GM21515 (cell line): ENCODE data around the gene PTAR1.

Experiments used
- ATAC-seq: cut with Tn5 transposase; IDR thresholded peaks from one replicate; pipeline ENCODE4 v1.9.1; 2021; ENCODE audit not compliant: unreplicated experiment

PTAR1 gene

GRCh38 chr9:69753830-69754229 lies 6.0 kb downstream of the PTAR1 start:
- ATAC-seq: no peak

GRCh38 chr9:69750085-69750484 lies 9.7 kb downstream of the PTAR1 start:
- no peak for ATAC-seq

DNA sequence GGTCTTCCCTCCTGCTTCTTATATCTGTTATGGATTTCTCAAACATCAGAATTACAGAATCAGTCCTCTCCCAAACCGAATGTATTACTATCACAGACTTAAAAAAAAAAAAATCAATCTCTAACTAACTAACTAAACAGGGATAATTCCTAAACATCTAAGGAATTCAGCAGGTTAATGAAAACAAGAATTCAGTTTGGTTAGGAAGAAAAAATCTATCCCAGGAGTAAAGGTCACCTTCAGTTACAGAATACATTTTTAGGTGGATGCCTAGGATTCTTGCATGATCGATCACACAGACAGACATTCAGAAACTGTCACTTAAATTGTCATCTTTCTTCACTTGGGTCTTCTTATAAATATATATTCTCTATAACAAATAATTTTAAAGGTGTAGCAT lies 11.5 kb downstream of the PTAR1 start:
- no peak for ATAC-seq

DNA sequence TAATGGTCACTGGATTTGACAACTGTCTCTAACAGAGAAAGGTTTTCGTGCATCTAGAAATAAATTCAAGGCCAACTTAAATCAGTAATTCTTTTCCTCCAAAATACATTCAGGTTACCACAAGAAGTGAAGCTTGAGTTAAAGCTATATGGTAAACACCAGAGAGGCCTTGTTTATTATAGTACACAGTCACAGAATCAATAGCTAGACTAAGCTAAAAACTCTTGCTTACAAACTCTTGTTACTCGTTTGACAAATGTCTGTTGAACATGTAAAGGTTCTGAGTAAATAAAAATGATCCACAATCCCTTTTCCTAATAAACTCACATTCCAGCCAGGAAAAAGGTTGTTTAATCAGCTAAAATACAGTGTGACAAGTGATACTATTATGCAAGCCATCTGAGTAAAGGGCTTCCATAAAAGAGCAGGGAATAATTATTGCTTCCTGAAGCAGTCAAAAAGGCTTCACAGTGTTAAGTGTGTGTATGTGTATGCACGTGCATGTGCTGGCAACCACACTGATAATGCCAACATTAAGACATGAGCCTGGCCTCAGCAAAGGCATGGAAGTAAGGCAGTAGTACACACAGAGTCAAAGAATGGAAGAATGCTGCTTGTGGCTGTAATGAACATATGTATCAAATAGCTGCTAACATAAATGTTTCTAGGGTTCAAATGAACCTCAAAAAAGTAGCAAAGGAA lies 12.8 kb downstream of the PTAR1 start:
- no peak for ATAC-seq

DNA sequence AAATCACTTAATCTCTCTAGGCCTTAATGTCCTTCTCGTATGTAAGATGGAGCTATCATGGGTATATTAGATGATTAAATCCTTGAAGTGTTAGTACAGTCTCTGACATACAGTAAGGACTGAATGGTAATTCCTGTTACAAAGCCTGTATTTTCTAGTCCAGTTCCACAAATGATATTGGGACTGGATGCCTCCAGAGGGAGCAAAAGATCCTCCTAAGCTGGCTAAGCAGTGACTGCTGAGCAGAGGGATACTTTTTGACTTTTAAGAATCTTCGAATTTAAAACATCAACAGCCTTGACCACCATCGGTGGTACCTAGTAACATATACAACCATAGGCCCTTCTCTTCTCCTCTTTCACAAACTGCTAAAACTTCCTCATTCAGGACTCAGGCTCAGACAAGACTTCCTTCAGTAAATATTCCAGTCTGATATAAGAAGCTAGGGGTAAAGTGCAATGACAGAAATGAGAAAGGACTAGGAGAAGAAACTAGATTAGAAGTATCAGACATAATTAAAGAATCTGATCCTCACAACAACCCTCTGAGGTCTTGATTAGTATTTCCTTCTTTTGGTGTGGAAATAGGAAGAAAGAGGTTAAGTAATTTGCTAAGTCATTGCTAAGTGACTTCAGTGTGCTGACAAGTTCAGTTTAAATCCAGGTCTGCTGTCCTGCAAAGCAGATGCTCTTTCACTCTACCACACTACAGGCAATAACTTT lies 13.9 kb downstream of the PTAR1 start:
- ATAC-seq: no peak

DNA sequence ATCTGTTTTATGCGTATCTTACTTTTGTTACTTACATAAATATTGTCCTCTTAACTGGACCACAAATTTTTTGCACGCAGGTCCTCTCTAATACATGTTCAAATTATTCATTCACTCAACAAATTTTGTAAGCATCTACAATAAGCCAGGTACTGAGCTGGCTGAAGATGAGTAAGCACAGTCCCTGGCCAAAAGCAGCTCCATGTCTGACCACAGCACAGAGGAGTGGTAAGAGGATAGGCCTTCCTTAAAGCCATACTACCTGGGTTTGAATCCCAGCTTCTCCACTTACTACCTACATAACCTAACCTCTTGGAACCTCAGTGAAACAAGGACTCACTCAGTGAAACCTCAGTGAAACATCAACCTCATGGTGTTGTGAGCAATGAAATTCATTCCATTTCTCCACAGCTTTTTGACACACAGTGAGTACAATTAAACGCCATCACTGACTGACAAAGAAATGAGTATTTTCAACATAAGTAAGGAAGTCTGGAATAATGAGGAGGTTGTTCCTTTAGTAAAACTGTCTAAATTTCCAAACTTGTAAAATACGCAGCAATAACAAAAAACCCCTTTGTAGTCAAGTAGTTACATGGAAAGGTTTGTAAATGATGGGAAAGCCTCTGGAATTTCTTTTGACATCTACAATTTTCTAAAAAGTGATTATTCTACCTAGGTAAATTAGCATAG lies 15.0 kb downstream of the PTAR1 start:
- ATAC-seq: no peak

DNA sequence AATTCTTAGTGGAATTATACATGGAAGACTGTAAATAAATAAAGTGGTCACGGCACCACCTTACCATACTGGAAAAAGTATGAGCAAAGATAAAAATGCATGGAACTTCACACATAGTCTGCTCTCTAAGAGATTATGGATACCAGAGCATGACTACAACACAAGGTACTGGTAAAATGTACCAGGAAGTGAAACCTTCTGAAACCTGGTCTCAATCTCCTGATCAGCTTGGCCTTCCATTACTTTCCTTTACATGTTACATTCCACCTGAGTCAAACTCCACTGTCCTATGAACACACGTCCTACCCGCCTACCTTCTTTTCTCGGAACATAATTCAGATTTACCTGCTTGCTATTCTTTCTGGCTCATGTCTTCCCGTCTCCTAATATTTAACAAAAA lies 15.9 kb downstream of the PTAR1 start:
- ATAC-seq: no peak

- no peak for ATAC-seq
These were observed 18.8 kb downstream of the PTAR1 start for GRCh38 chr9:69740872-69741505.

- no peak for ATAC-seq
These were observed 28.5 kb downstream of the PTAR1 start for GRCh38 chr9:69731348-69731747.

GRCh38 chr9:69719983-69720382 lies 39.8 kb downstream of the PTAR1 start:
- no peak for ATAC-seq

DNA sequence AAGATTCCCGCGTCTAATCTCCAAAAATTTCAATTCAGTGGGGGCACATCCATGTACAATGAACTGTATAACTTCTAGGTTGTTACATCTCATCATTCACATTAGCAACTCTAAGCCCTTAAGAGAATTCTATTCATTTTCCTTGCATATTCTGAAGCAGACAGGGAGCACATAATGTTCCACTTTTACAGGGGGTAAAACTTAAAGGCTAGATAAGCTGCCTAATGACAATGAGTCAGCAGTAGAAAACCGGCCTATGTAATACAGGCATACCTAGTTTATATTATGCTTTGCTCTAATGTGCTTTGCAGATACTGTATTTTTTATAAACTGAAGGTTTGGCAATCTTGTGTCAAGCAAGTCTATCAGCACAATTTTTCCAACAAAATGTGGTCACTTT lies 40.4 kb downstream of the PTAR1 start:
- no peak for ATAC-seq

GRCh38 chr9:69718218-69718617 lies 41.6 kb downstream of the PTAR1 start:
- ATAC-seq: no peak

GRCh38 chr9:69715825-69716224 lies 44.0 kb downstream of the PTAR1 start:
- no peak for ATAC-seq

GRCh38 chr9:69715096-69715495 lies 44.7 kb downstream of the PTAR1 start:
- ATAC-seq: no peak

DNA sequence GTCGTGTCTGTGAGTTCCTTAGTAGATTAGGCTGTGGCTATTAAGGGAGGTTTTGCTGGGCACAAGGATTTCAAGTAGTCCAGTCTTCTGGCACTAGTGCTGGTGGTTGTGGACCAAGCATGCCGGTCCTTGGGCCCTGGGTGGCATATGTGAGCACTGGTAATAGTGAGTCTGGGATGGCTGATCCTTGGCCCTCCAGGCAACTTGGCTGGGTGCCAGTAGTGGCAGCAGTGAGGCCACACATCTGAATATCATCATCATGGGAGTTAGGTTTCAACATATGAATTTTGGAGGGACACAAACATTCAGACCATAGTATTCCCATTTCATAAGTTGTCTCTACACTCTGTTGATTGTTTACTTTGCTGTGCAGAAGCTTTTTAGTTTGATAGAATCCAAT lies 62.3 kb downstream of the PTAR1 start:
- no peak for ATAC-seq

GRCh38 chr9:69696802-69697201 lies 63.0 kb downstream of the PTAR1 start:
- no peak for ATAC-seq

DNA sequence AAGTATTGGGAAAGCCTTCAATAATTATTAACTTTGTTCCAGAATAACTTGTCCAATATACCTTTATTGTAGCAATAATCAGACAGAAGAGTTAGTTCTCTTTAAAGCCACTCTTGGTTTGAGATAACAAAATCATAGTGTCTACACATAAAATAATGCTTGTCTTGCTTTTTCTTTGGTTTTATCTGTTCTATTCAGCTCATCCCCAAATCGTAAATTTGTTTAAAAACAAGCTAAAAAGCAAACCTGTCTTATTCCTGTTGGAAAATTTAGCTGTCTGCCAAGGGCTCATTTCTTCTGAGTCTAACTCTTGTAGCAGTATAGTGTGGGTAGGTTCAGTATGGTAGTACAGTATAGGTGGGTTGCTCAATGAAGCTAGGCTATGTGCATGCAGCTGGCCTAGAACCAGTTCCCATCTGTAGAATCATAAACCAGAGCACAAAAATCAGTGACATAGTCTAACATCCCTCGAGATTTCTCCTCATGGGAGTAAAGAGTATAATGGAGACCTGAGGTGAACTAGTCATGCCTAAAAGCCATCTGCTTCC lies 69.7 kb downstream of the PTAR1 start:
- no peak for ATAC-seq

GRCh38 chr9:69683927-69684326 lies 75.9 kb downstream of the PTAR1 start:
- no peak for ATAC-seq

GRCh38 chr9:69678843-69679538 lies 80.8 kb downstream of the PTAR1 start:
- no peak for ATAC-seq

GRCh38 chr9:69677931-69678330 lies 81.9 kb downstream of the PTAR1 start:
- ATAC-seq: no peak

DNA sequence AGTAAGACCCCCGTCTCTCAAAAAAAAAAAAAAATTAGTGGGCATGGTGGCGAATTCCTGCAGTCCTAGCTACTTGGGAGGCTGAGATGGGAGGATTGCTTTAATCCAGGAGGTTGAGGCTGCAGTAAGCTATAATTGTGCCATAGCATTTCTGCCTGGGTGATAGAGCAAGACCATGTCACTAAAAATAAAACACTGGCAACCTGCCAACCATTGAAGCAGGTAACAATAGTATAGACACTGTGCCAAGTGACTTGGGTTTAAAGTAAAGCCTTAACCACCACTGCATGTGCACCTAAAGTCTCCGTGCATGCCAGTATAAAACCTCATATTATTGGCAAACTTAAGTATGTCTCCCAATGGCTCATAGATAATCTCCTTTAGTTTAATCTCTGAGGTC lies 84.2 kb downstream of the PTAR1 start:
- no peak for ATAC-seq
